DOHH2 (cell line): ENCODE data around the gene PRTN3.

Experiments
- CTCF ChIP-seq: fragments of 200-600 bp; sonication (generic); IDR thresholded peaks from one replicate; pipeline ENCODE4 v1.5.1; 2014; ENCODE audit warnings: antibody characterized with exemption, mild to moderate bottlenecking, low read depth, low read length; ENCODE audit not compliant: poor library complexity, severe bottlenecking
- EZH2phosphoT487 ChIP-seq: fragments of 200-600 bp; sonication (generic); IDR thresholded peaks from 2 replicates; pipeline ENCODE4 v1.6.1; 2017; ENCODE audit warnings: borderline replicate concordance, mild to moderate bottlenecking, antibody characterized with exemption, low read length, moderate library complexity, mixed read lengths

- no peak for TF ChIP-seq CTCF
- no peak for TF ChIP-seq EZH2phosphoT487
These were observed 17.2 kb upstream of the PRTN3 start for GRCh38 chr19:823565-824121.
